CD1c-positive myeloid dendritic cell (primary cell): ENCODE measurements around the gene CD99L2.
"Not testable (repeated sequence)": the region's sequence is repeated elsewhere in the genome, so short reads cannot be mapped to it uniquely, and the experiment has no call there.

ENCODE experiments used
- DNase-seq: peaks from one replicate; pipeline ENCODE4 v3.0.0-alpha.2; 2016; ENCODE audit errors: extremely low spot score

The CD99L2 gene

GRCh38 chrX:150854856-150855255 lies 43.6 kb downstream of the CD99L2 start:
- DNase-seq: no peak

GRCh38 chrX:150849996-150850720 lies 48.3 kb downstream of the CD99L2 start:
- peak; percentile 3 for DNase-seq

DNA sequence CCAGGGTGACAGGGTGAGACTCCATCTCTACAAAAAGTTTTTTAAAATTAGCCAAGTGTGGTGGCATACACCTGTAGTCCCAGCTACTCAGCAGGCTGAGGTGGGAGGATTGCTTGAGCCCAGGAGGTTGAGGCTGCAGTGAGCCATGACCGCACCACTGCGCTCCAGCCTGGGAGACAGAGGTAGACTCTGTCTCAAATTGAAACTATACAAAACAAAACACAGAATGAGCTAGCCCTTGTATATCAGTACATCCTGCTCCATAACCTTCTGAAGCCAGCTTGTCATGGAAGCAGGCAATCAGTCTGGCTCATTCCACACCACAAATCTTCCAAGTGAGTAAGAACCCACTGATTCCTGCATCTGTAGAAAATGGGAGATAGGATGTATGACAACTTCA lies 49.0 kb downstream of the CD99L2 start:
- DNase-seq: no peak

DNA sequence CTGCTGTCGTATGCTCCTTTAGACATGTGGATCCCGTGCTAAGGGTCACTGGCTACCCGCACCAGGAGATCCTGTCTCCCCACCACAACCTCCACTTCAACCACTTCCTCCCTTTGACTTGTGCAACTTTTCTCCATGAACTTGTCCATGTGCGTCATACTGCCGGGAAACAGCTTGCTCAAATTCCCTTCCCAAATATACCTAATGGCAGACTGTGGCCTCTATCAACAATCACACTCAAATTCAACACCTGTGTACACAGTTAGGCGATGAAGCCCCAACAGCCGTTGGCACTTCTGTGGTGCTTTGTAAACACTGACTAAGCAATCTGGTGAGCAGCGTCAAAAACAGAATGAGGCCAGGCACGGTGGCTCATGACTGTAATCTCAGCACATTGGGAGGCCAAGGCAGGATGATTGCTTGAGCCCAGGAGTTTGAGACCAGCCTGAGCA lies 49.5 kb downstream of the CD99L2 start:
- DNase-seq: peak; percentile 3

- DNase-seq: no peak
Observed at GRCh38 chrX:150847088-150847487, 51.4 kb downstream of the CD99L2 start.

GRCh38 chrX:150846130-150846529 lies 52.3 kb downstream of the CD99L2 start:
- DNase-seq: no peak

DNA sequence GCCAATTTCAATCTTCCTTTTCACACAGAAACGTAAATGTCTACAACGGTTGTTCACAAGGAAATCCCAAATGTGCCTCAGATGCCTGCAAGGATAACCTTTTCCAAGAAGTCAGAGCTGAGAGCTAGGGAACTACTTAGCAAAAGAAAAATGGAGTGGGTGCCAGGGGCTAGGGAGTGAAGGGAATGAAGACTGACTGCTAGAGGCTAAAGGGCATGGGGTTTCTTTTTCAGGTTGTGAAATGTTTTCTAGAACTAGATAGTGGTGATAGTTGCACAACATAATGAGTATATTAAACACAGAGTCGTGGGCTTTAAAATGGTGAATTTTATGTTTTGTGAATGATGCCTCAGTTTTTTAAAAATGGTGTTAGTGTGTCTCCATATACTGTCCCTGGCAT lies 53.4 kb downstream of the CD99L2 start:
- DNase-seq: peak; percentile 1

- no peak for DNase-seq
Observed at GRCh38 chrX:150844016-150844415, 54.5 kb downstream of the CD99L2 start.

- DNase-seq: no peak
Observed at GRCh38 chrX:150842198-150842685, 56.2 kb downstream of the CD99L2 start.

DNA sequence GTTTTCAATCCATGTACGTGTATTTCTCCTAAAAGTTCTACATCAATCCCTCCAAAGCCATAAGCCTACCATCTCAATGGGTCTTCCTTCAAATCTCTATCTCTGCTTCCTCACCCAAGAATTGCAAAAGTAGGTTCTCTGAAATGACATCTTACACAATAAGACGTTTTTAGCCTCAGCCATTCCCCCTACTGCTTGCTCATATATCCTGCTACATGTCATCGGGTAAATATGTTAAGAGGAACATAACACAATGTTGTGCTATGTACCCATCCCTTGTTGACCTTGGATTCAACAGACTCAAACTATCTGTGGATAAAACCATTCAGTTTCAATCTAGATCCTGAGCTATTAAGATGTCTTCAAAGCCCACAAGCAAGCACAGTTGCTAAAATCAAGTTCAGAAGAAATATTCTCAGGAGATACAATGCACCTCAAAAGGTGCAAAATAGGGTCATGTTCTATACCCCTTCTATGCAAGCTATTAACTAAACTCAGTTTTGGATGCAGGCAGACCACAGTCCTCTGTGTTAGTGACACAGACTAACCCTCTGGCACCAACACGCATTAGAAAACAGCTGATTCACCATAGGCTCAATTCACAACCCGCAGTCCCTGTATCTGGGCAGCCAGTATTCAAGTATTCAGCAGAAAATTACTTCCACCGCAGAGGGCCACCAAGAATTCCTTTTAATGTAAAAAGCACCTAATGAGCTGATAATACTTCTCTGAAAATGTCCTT lies 56.8 kb downstream of the CD99L2 start:
- DNase-seq: peak; percentile 34

DNA sequence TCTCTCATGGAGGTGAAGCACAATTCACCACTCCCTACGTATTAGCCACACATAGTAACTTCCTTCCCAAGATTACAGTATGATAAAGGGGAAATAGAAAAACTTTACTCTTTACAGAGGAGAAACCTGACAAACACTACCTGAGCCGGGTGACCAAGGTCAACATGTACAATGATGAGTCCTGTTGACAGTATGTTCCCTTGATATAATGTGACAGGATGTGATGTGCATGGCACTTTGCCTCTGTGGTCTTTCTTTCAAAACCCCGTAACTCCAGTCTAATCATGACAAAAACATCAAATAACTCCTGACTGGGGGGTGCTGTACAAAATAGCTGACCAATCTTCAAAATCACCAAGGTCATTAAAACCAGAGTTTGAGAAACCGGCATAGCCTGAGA lies 60.6 kb downstream of the CD99L2 start:
- DNase-seq: no peak

DNA sequence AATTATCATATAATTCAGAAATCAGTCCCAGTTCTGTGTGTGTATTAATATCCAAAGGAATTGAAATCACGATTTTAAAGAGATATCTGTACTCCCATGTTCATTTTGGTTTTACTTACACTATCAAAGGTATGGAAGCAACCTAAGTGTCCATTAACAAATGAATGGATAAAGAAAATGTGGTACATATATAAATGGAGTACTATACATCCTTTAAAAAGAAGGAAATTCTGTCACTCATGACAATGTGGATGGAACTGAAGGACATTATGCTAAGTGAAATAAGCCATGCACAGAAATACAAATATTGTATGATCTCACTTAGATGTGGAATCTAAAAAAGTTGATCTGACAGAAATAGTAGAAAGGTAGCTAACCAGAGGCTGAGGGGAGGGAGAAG lies 63.8 kb downstream of the CD99L2 start:
- no peak for DNase-seq

DNA sequence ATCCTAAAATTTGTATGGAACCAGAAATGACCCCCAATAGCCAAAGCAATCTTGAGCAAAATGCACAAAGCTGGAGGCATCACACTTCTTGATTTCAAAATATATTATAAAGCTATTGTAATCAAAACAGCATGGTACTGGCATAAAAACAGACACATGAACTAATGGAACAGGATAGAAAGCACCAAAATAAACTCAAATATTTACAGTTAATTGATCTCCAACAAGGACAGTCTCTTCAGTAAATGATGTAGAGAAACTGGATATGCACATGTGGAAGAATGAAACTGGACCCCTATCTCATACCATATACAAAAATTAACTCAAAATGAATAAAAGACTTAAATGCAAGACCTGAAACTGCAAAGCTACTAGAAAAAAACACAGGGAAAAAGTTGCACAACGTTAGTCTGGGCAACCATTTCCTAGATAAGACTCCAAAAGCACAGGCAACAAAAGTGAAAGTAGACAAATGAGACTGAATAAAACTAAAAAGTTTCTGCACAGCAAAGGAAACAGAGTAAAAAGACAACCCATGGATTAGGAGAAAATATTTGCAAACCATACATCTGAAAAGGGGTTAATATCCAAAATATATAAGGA lies 64.9 kb downstream of the CD99L2 start:
- DNase-seq: no peak

- DNase-seq: no peak
Observed at GRCh38 chrX:150831863-150832262, 66.6 kb downstream of the CD99L2 start.

DNA sequence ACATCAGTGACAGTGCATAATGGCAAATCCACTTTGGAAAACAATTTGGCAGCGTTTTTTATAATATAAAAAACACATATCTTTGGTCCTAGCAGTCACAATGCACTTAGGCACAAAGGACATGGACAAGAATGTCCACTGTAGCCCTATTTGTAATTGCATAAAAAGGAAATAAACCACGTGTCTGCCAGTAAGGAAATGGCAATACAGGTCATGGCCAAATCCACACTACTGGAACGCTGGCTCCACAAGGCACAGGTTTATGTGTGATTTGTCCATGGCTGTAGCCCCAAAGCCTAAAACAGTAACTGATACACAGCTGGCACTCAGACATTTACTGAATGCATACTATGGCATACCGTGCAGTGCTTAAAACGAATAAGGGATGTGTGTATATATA lies 69.7 kb downstream of the CD99L2 start:
- no peak for DNase-seq

DNA sequence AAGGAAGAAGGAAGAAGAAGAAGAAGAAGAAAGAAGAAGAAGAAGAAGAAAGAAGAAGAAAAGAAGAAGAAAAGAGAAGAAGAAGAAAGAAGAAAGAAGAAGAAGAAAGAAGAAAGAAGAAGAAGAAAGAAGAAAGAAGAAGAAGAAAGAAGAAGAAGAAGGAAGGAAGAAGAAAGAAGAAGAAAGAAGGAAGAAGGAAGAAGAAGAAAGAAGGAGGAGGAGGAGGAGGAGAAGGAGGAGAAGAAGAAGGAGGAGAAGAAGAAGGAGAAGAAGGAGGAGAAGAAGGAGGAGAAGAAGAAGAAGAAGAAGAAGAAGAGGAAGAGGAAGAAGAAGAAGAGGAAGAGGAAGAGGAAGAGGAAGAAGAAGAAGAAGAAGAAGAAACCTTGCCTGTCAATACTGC lies 74.1 kb downstream of the CD99L2 start:
- DNase-seq: not testable (repeated sequence)

- DNase-seq: not testable (repeated sequence)
Observed at GRCh38 chrX:150823826-150824225, 74.6 kb downstream of the CD99L2 start.

DNA sequence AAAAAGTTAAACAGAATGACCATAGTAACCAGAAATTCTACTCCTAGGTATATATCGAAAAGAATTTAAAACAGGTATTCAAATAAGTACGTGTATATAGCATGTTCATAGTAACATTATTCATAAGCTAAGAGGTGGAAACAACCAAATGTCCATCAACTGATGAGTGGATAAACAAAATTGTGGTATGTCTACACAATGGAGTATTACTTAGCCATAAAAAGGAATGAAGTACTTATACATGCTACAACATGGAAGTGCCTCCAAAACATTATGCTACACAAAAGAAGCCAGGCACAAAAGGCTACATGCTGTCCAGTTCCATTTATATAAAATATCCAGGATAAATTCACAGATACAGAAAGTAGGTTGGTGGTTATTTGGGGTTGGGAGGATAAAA lies 76.5 kb downstream of the CD99L2 start:
- no peak for DNase-seq

DNA sequence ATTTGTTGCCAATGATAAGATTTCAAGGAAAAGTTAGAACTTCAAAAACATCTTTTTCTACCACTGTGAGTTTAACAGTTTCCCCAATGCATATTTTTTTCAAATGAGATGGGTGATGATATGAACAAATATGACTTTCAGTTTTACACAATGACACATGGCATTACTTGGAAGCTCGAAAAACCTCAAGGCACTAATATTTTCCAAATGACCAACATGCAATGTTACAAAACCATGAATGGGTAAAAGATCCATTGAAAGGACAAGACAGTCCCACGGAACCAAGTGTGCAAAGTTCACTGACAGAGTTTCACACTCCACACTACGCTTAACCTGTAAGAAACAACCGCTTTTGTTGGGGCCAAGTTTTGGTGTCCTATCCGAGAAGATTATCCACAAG lies 84.5 kb downstream of the CD99L2 start:
- no peak for DNase-seq

GRCh38 chrX:150806827-150807226 lies 91.6 kb downstream of the CD99L2 start:
- no peak for DNase-seq

GRCh38 chrX:150805736-150806135 lies 92.7 kb downstream of the CD99L2 start:
- no peak for DNase-seq

- DNase-seq: no peak
Observed at GRCh38 chrX:150792949-150793527, 105.4 kb downstream of the CD99L2 start.
